Stimulated activated naive B cell treated with anti-CD40 and anti-IgM and Interleukin-4, amounts not matched to agents 10 μg/mL and 1 μg/mL and 100 μg/mL, for 72 hours (primary cell): Measurements from ENCODE around the gene SNAPIN.
A peak's percentile ranks its signal among the peaks of the same experiment; 100 is the strongest.

Experiments
- ATAC-seq, 2 donors: fragments of 150-1000 bp; cut with Tn5 transposase; replicated peaks; 2 replicates each; pipeline ENCODE4 v1.10.0; 2021; ENCODE audit warnings: moderate library complexity in 1 of 2
- DNase-seq: peaks from one replicate; pipeline ENCODE4 v3.0.0; 2021
- H3K27ac Mint-ChIP-seq: one replicate; pipeline ENCODE4 v1.8.0; 2022; ENCODE audit warnings: mild to moderate bottlenecking, mixed read lengths
- H3K27me3 Mint-ChIP-seq, 2 donors: one replicate each; pipeline ENCODE4 v1.8.0; 2022; ENCODE audit warnings: mixed read lengths in 2 of 2
- H3K36me3 Mint-ChIP-seq, 2 donors: one replicate each; pipeline ENCODE4 v1.8.0; 2022; ENCODE audit warnings: mixed read lengths in 2 of 2, mild to moderate bottlenecking in 1 of 2
- H3K4me1 Mint-ChIP-seq, 2 donors: one replicate each; pipeline ENCODE4 v1.8.0; 2022; ENCODE audit warnings: mixed read lengths in 2 of 2, mild to moderate bottlenecking in 1 of 2
- H3K4me3 Mint-ChIP-seq, 2 donors: one replicate each; pipeline ENCODE4 v1.8.0; 2022; ENCODE audit warnings: mild to moderate bottlenecking in 2 of 2, mixed read lengths in 2 of 2, moderate library complexity in 1 of 2
- H3K9me3 Mint-ChIP-seq, 2 donors: one replicate each; pipeline ENCODE4 v1.8.0; 2022; ENCODE audit warnings: mixed read lengths in 2 of 2, mild to moderate bottlenecking in 1 of 2

Gene SNAPIN

GRCh38 chr1:153646672-153647345 lies 11.7 kb upstream of the SNAPIN start:
- ATAC-seq (no peak), DNase-seq (no peak)
- H3K9me3 Mint-ChIP-seq: no peaks in the 10 kb centered on the region
- peak overlapping the region; percentile 71 for H3K27ac Mint-ChIP-seq
- H3K27me3 Mint-ChIP-seq: no peaks in the 10 kb centered on the region
- H3K4me1 Mint-ChIP-seq: peaks cover 19 to 27% of the 10 kb centered on the region in 2 donors
- peaks cover 37 to 56% of the 10 kb centered on the region in 2 donors for H3K36me3 Mint-ChIP-seq
- H3K4me3 Mint-ChIP-seq: no peak overlapping the region

GRCh38 chr1:153647346-153647714 lies 11.2 kb upstream of the SNAPIN start:
- Mint-ChIP-seq H3K4me1 (peaks cover 17 to 27% of the 10 kb centered on the region in 2 donors), H3K9me3 (no peaks in the 10 kb centered on the region), H3K4me3 (no peak overlapping the region), H3K27ac (peak overlapping the region; percentile 89), H3K27me3 (no peaks in the 10 kb centered on the region), H3K36me3 (peaks cover 33 to 51% of the 10 kb centered on the region in 2 donors)
- ATAC-seq: no peak
- no peak for DNase-seq

GRCh38 chr1:153648000-153648643 lies 10.4 kb upstream of the SNAPIN start:
- Mint-ChIP-seq H3K9me3 (no peaks in the 10 kb centered on the region), H3K27me3 (no peaks in the 10 kb centered on the region), H3K4me1 (peaks cover 14 to 24% of the 10 kb centered on the region in 2 donors), H3K36me3 (peaks cover 30 to 48% of the 10 kb centered on the region in 2 donors), H3K4me3 (peak overlapping the region in 1 of 2 donors; percentile 29), H3K27ac (peak overlapping the region; percentile 37)
- ATAC-seq (peak; percentile 22 to 23), DNase-seq (no peak)

- H3K27me3 Mint-ChIP-seq: no peaks in the 10 kb centered on the region
- peak overlapping the region in 1 of 2 donors; percentile 30 for H3K4me3 Mint-ChIP-seq
- no peaks in the 10 kb centered on the region for H3K9me3 Mint-ChIP-seq
- ATAC-seq (peak in 1 of 2 donors; percentile 43), DNase-seq (no peak)
- peaks cover 20 to 36% of the 10 kb centered on the region in 2 donors for H3K36me3 Mint-ChIP-seq
- H3K27ac Mint-ChIP-seq: peak overlapping the region; percentile 79
- peaks cover 10 to 13% of the 10 kb centered on the region in 2 donors for H3K4me1 Mint-ChIP-seq
Measured at GRCh38 chr1:153649137-153649862, 9.2 kb upstream of the SNAPIN start.

- no peaks in the 10 kb centered on the region for H3K27me3 Mint-ChIP-seq
- peak overlapping the region; percentile 48 for H3K27ac Mint-ChIP-seq
- H3K4me1 Mint-ChIP-seq: peaks cover 9 to 13% of the 10 kb centered on the region in 2 donors
- H3K4me3 Mint-ChIP-seq: no peak overlapping the region
- no peaks in the 10 kb centered on the region for H3K9me3 Mint-ChIP-seq
- peaks cover 18 to 31% of the 10 kb centered on the region in 2 donors for H3K36me3 Mint-ChIP-seq
- ATAC-seq (peak in 1 of 2 donors; percentile 15), DNase-seq (no peak)
Measured at GRCh38 chr1:153649863-153650235, 8.7 kb upstream of the SNAPIN start.

GRCh38 chr1:153651771-153652170 lies 6.7 kb upstream of the SNAPIN start:
- H3K36me3 Mint-ChIP-seq: peaks cover 6 to 14% of the 10 kb centered on the region in 2 donors

GRCh38 chr1:153652805-153653500 lies 5.5 kb upstream of the SNAPIN start:
- Mint-ChIP-seq H3K9me3 (no peaks in the 10 kb centered on the region), H3K4me1 (peaks cover 0 to under 1% of the 10 kb centered on the region in 2 donors), H3K27ac (no peak overlapping the region), H3K27me3 (no peaks in the 10 kb centered on the region), H3K4me3 (no peak overlapping the region), H3K36me3 (peaks cover 0 to 3% of the 10 kb centered on the region in 2 donors)
- ATAC-seq: no peak
- DNase-seq: no peak

More at GRCh38 chr1:153651771-153652170, 6.7 kb upstream of the SNAPIN start:
- H3K4me3 Mint-ChIP-seq: no peak overlapping the region
- DNase-seq (no peak), ATAC-seq (no peak)
- H3K27me3 Mint-ChIP-seq: no peaks in the 10 kb centered on the region
- H3K27ac Mint-ChIP-seq: no peak overlapping the region
- no peaks in the 10 kb centered on the region for H3K9me3 Mint-ChIP-seq
- H3K4me1 Mint-ChIP-seq: peaks cover under 1 to 5% of the 10 kb centered on the region in 2 donors

- H3K27ac Mint-ChIP-seq: no peak overlapping the region
- no peaks in the 10 kb centered on the region for H3K9me3 Mint-ChIP-seq
- H3K4me3 Mint-ChIP-seq: no peak overlapping the region
- no peaks in the 10 kb centered on the region for H3K27me3 Mint-ChIP-seq
- H3K36me3 Mint-ChIP-seq: peaks cover 0 to 3% of the 10 kb centered on the region in 2 donors
- H3K4me1 Mint-ChIP-seq: peaks cover 5 to 15% of the 10 kb centered on the region in 2 donors
- ATAC-seq (no peak), DNase-seq (no peak)
Measured at GRCh38 chr1:153655333-153655732, 3.2 kb upstream of the SNAPIN start.

- peaks cover 12 to 25% of the 10 kb centered on the region in 2 donors for H3K4me1 Mint-ChIP-seq
- no peak for ATAC-seq
Measured at GRCh38 chr1:153659175-153659534, 652 bp downstream of the SNAPIN start.

GRCh38 chr1:153659656-153660055 lies 1.2 kb downstream of the SNAPIN start:
- H3K9me3 Mint-ChIP-seq: no peaks in the 10 kb centered on the region
- peak overlapping the region; percentile 97 to 99 for H3K4me3 Mint-ChIP-seq
- H3K27me3 Mint-ChIP-seq: no peaks in the 10 kb centered on the region
- H3K36me3 Mint-ChIP-seq: peaks cover 24 to 29% of the 10 kb centered on the region in 2 donors
- peak overlapping the region; percentile 59 for H3K27ac Mint-ChIP-seq
- H3K4me1 Mint-ChIP-seq: peaks cover 12 to 25% of the 10 kb centered on the region in 2 donors
- no peak for DNase-seq
- no peak for ATAC-seq

More at GRCh38 chr1:153659175-153659534, 652 bp downstream of the SNAPIN start:
- H3K27ac Mint-ChIP-seq: peak overlapping the region; percentile 94
- no peaks in the 10 kb centered on the region for H3K9me3 Mint-ChIP-seq
- H3K27me3 Mint-ChIP-seq: no peaks in the 10 kb centered on the region
- H3K36me3 Mint-ChIP-seq: peaks cover 21 to 26% of the 10 kb centered on the region in 2 donors
- DNase-seq: no peak
- peak overlapping the region; percentile 97 to 99 for H3K4me3 Mint-ChIP-seq

GRCh38 chr1:153661111-153661708 lies 2.7 kb downstream of the SNAPIN start:
- Mint-ChIP-seq H3K9me3 (no peaks in the 10 kb centered on the region), H3K4me3 (no peak overlapping the region), H3K4me1 (peaks cover 12 to 25% of the 10 kb centered on the region in 2 donors), H3K36me3 (peaks cover 35 to 40% of the 10 kb centered on the region in 2 donors), H3K27me3 (no peaks in the 10 kb centered on the region), H3K27ac (peak overlapping the region; percentile 47)
- ATAC-seq (no peak), DNase-seq (no peak)

GRCh38 chr1:153662269-153662668 lies 3.8 kb downstream of the SNAPIN start:
- Mint-ChIP-seq H3K4me3 (no peak overlapping the region), H3K27ac (peak overlapping the region; percentile 65), H3K4me1 (peaks cover 12 to 25% of the 10 kb centered on the region in 2 donors), H3K9me3 (no peaks in the 10 kb centered on the region), H3K27me3 (no peaks in the 10 kb centered on the region), H3K36me3 (peaks cover 43 to 47% of the 10 kb centered on the region in 2 donors)
- DNase-seq (no peak), ATAC-seq (no peak)

- ATAC-seq: no peak
- peaks cover 50 to 57% of the 10 kb centered on the region in 2 donors for H3K36me3 Mint-ChIP-seq
- peaks cover 13 to 26% of the 10 kb centered on the region in 2 donors for H3K4me1 Mint-ChIP-seq
- H3K9me3 Mint-ChIP-seq: no peaks in the 10 kb centered on the region
- no peaks in the 10 kb centered on the region for H3K27me3 Mint-ChIP-seq
- DNase-seq: no peak
- no peak overlapping the region for H3K4me3 Mint-ChIP-seq
- H3K27ac Mint-ChIP-seq: no peak overlapping the region
Measured at GRCh38 chr1:153663211-153663610, 4.7 kb downstream of the SNAPIN start.
